Uterus (tissue), 4 donors: ENCODE results near the gene ZDHHC7. TPM values are rescaled to one million over a fixed set of nuclear protein-coding genes. Genes with fewer than 3 reads are reported as not detected.

Experiments used
- DNase-seq, 2 donors: peaks; one replicate each; pipeline ENCODE4 v3.0.0-alpha.2; 2019 to 2020
- H3K27ac ChIP-seq, 2 donors: fragments of 200-600 bp; sonication (generic); 1 replicate in 1 of 2; 2 replicates in 1 of 2; pipeline ENCODE4 v1.5.1; 2016 to 2018
- H3K27me3 ChIP-seq, 2 donors: fragments of 200-600 bp; sonication (generic); one replicate each; pipeline ENCODE4 v1.5.1; 2018 to 2019; ENCODE audit warnings: control low read depth in 1 of 2
- H3K36me3 ChIP-seq, 2 donors: fragments of 200-600 bp; sonication (generic); one replicate each; pipeline ENCODE4 v1.5.1; 2019; ENCODE audit warnings: control low read depth in 1 of 2
- H3K4me1 ChIP-seq, 2 donors: fragments of 200-600 bp; sonication (generic); one replicate each; pipeline ENCODE4 v1.5.1; 2018 to 2019; ENCODE audit warnings: control low read depth in 1 of 2
- H3K4me3 ChIP-seq, 2 donors: fragments of 200-600 bp; sonication (generic); 1 replicate in 1 of 2; 2 replicates in 1 of 2; pipeline ENCODE4 v1.5.1; 2018 to 2019; ENCODE audit warnings: mild to moderate bottlenecking in 1 of 2
- H3K9me3 ChIP-seq, 2 donors: fragments of 200-600 bp; sonication (generic); one replicate each; pipeline ENCODE4 v1.5.1; 2019; ENCODE audit warnings: control low read depth in 1 of 2
- CTCF ChIP-seq, 4 experiments: fragments of 200-600 bp in 2 of 4; fragments of 450-650 bp in 2 of 4; sonication (generic) in 2 of 4; IDR thresholded peaks; one replicate each; pipeline ENCODE4 v1.5.1; 2016 to 2019; ENCODE audit warnings: antibody characterized with exemption in 4 of 4, mild to moderate bottlenecking in 2 of 4, moderate library complexity in 1 of 4
- POLR2A ChIP-seq, 2 donors: fragments of 450-650 bp; IDR thresholded peaks; one replicate each; pipeline ENCODE4 v1.6.1; 2016; ENCODE audit warnings: antibody characterized with exemption in 2 of 2, mild to moderate bottlenecking in 1 of 2, moderate library complexity in 1 of 2
- intact Hi-C: fragments of 100-400 bp; cut with DNase I; formaldehyde crosslinking; loops from one replicate; pipeline ENCODE4 v1.15.1; 2023; ENCODE audit warnings: low total_unique reads
- total RNA-seq, 4 donors: library from RNA; depleted of rRNA in 3 of 4; stranded (reverse); fragments of >200 nt in 3 of 4; gene quantifications; one replicate each; pipeline versions ENCODE4 v1.1.0 to v1.2.4, GENCODE V29; 2014 to 2023
- donor health status: DM: yes; HTN: yes; CAD: no.

The ZDHHC7 gene
- total RNA-seq, 4 donors from 2014 or later: 16.5 to 50.2 (median 39.1) TPM

GRCh38 chr16:85046931-85047866 is 35.9 kb upstream of the ZDHHC7 start:
- no peak for DNase-seq
- no peak for TF ChIP-seq POLR2A (IDR thresholded peaks at IDR 0.05)
- TF ChIP-seq CTCF (IDR thresholded peaks at IDR 0.05): no peak
- Histone ChIP-seq H3K27me3 (no peaks in the 10 kb centered on the region), H3K36me3 (no peaks in the 10 kb centered on the region), H3K4me1 (no peaks in the 10 kb centered on the region), H3K4me3 (no peak overlapping the region), H3K27ac (no peak overlapping the region), H3K9me3 (no peaks in the 10 kb centered on the region)
- intact Hi-C loops: no loop called here

- TF ChIP-seq CTCF (IDR thresholded peaks at IDR 0.05) (no peak), POLR2A (IDR thresholded peaks at IDR 0.05) (no peak)
- Histone ChIP-seq H3K27ac (no peak overlapping the region), H3K36me3 (no peaks in the 10 kb centered on the region), H3K9me3 (no peaks in the 10 kb centered on the region), H3K4me3 (no peak overlapping the region), H3K4me1 (no peaks in the 10 kb centered on the region), H3K27me3 (no peaks in the 10 kb centered on the region)
- intact Hi-C loops: no loop called here
- DNase-seq: no peak
These were observed 35.2 kb upstream of the ZDHHC7 start for GRCh38 chr16:85046472-85046916.

- Histone ChIP-seq H3K4me1 (no peaks in the 10 kb centered on the region), H3K36me3 (no peaks in the 10 kb centered on the region), H3K9me3 (no peaks in the 10 kb centered on the region), H3K27ac (no peak overlapping the region), H3K27me3 (no peaks in the 10 kb centered on the region), H3K4me3 (no peak overlapping the region)
- no peak for TF ChIP-seq CTCF (IDR thresholded peaks at IDR 0.05)
- DNase-seq: no peak
- intact Hi-C loops: no loop called here
These were observed 34.5 kb upstream of the ZDHHC7 start for GRCh38 chr16:85045641-85046471.

GRCh38 chr16:85045077-85045476 is 33.7 kb upstream of the ZDHHC7 start:
- Histone ChIP-seq H3K9me3 (no peaks in the 10 kb centered on the region), H3K4me1 (no peaks in the 10 kb centered on the region), H3K36me3 (no peaks in the 10 kb centered on the region), H3K27me3 (no peaks in the 10 kb centered on the region), H3K27ac (no peak overlapping the region), H3K4me3 (no peak overlapping the region)
- TF ChIP-seq CTCF (IDR thresholded peaks at IDR 0.05) (no peak), POLR2A (IDR thresholded peaks at IDR 0.05) (no peak)
- intact Hi-C loops: no loop called here
- no peak for DNase-seq

GRCh38 chr16:85042606-85043005 is 31.3 kb upstream of the ZDHHC7 start:
- TF ChIP-seq CTCF (IDR thresholded peaks at IDR 0.05): no peak
- no peak for TF ChIP-seq POLR2A (IDR thresholded peaks at IDR 0.05)
- H3K4me1 ChIP-seq: no peaks in the 10 kb centered on the region
- no peaks in the 10 kb centered on the region for H3K27me3 ChIP-seq
- no peak overlapping the region for H3K27ac ChIP-seq
- H3K36me3 ChIP-seq: no peaks in the 10 kb centered on the region
- DNase-seq: no peak
- H3K9me3 ChIP-seq: no peaks in the 10 kb centered on the region
- H3K4me3 ChIP-seq: no peak overlapping the region
- intact Hi-C loops: no loop called here
